GM19452 (cell line): ENCODE data around the gene ASTN1.

Source experiments
- ATAC-seq: cut with Tn5 transposase; IDR thresholded peaks from one replicate; pipeline ENCODE4 v1.9.1; 2021; ENCODE audit not compliant: unreplicated experiment

Gene ASTN1

GRCh38 chr1:177045151-177045550 lies 119.4 kb downstream of the ASTN1 start:
- ATAC-seq: no peak

GRCh38 chr1:177044390-177044789 lies 120.1 kb downstream of the ASTN1 start:
- ATAC-seq: no peak

- no peak for ATAC-seq
These were observed 120.9 kb downstream of the ASTN1 start for GRCh38 chr1:177043597-177043996.

- ATAC-seq: no peak
These were observed 128.9 kb downstream of the ASTN1 start for GRCh38 chr1:177035586-177035985.

- ATAC-seq: no peak
These were observed 130.9 kb downstream of the ASTN1 start for GRCh38 chr1:177033628-177034027.

GRCh38 chr1:177032434-177032833 lies 132.1 kb downstream of the ASTN1 start:
- ATAC-seq: no peak

GRCh38 chr1:177024623-177025022 lies 139.9 kb downstream of the ASTN1 start:
- no peak for ATAC-seq

- no peak for ATAC-seq
These were observed 140.8 kb downstream of the ASTN1 start for GRCh38 chr1:177023726-177024125.

GRCh38 chr1:177023249-177023648 lies 141.3 kb downstream of the ASTN1 start:
- no peak for ATAC-seq

- ATAC-seq: no peak
These were observed 142.8 kb downstream of the ASTN1 start for GRCh38 chr1:177021687-177022086.

GRCh38 chr1:177020851-177021589 lies 143.5 kb downstream of the ASTN1 start:
- no peak for ATAC-seq

GRCh38 chr1:177017287-177017852 lies 147.1 kb downstream of the ASTN1 start:
- ATAC-seq: no peak

- no peak for ATAC-seq
These were observed 150.2 kb downstream of the ASTN1 start for GRCh38 chr1:177014325-177014724.

GRCh38 chr1:177012342-177012925 lies 152.1 kb downstream of the ASTN1 start:
- no peak for ATAC-seq

- ATAC-seq: no peak
These were observed 153.0 kb downstream of the ASTN1 start for GRCh38 chr1:177011508-177011907.

GRCh38 chr1:177010211-177010825 lies 154.2 kb downstream of the ASTN1 start:
- no peak for ATAC-seq

GRCh38 chr1:177008653-177009052 lies 155.9 kb downstream of the ASTN1 start:
- ATAC-seq: no peak

- ATAC-seq: no peak
These were observed 156.9 kb downstream of the ASTN1 start for GRCh38 chr1:177007437-177008161.

GRCh38 chr1:177002891-177003290 lies 161.6 kb downstream of the ASTN1 start:
- no peak for ATAC-seq

- ATAC-seq: no peak
These were observed 163.0 kb downstream of the ASTN1 start for GRCh38 chr1:177001556-177001955.

GRCh38 chr1:176998183-176998795 lies 166.2 kb downstream of the ASTN1 start:
- ATAC-seq: no peak
